ENCODE measurements around the gene SRGAP2B.
"Not testable (repeated sequence)": the region's sequence is repeated elsewhere in the genome, so short reads cannot be mapped to it uniquely, and the experiment has no call there.

- TF ChIP-seq CTCF, POLR2A (IDR thresholded peaks at IDR 0.05): not testable (repeated sequence)
Measured at GRCh38 chr1:144990611-144991010, 104.5 kb downstream of the SRGAP2B start.

Data from body of pancreas (tissue), 4 donors.